Naive thymus-derived CD4-positive, alpha-beta T cell (primary cell): ENCODE measurements around the gene C6orf89. TPM values are rescaled to one million over a fixed set of nuclear protein-coding genes. Genes with fewer than 3 reads are reported as not detected.

Source experiments
- polyA plus RNA-seq, 2 donors: library from polyadenylated mRNA; unstranded; fragments of 300-500 nt; fragmentation: Illumina TruSeq; gene quantifications; one replicate each; pipeline ENCODE4 v1.2.3, GENCODE V29; 2021
- total RNA-seq, 6 experiments: library from RNA in 5 of 6; stranded (reverse) in 5 of 6; gene quantifications; 1 replicate in 5 of 6; 2 replicates in 1 of 6; pipeline ENCODE4 v1.2.3 and lab custom pipeline; 2021 to 2026

The C6orf89 gene
- total and polyA plus RNA-seq, 7 experiments from 2014 or later, result 34.6 to 48.2 (median 40.4) TPM

Other genes with a start within 250 kb of the C6orf89 start
- gene CDKN1A, start 207.2 kb upstream of the C6orf89 start, total RNA-seq, result 100 to 1,000 TPM in 2 of 5 experiments, 10 to 100 TPM in 1, 1 to 10 TPM in 2; 1.5 to 156 (median 53.6) TPM
- under 1 TPM; 0.08 to 0.19 TPM for gene CDKN1A, start 207.2 kb upstream of the C6orf89 start, polyA plus RNA-seq
- 10 to 100 TPM in 1 of 5 experiments, 1 to 10 TPM in 1, under 1 TPM in 1, not detected in 2; 0.07 to 10.1 (median 1.8) TPM for gene RAB44, start 188.1 kb upstream of the C6orf89 start, total RNA-seq
- gene RAB44, start 188.1 kb upstream of the C6orf89 start, polyA plus RNA-seq, result not detected
- 1 to 10 TPM in 3 of 5 experiments, under 1 TPM in 1, not detected in 1; 0.27 to 5.1 (median 2.4) TPM for gene CPNE5, start 46.5 kb upstream of the C6orf89 start, total RNA-seq
- gene CPNE5, start 46.5 kb upstream of the C6orf89 start, polyA plus RNA-seq, result under 1 TPM; 0.09 to 0.52 TPM
- gene PPIL1, start 11.1 kb upstream of the C6orf89 start, total RNA-seq, result 10 to 100 TPM in 3 of 5 experiments, 1 to 10 TPM in 2; 3.5 to 34.7 (median 10.3) TPM
- 10 to 100 TPM; 21.5 to 22.5 TPM for gene PPIL1, start 11.1 kb upstream of the C6orf89 start, polyA plus RNA-seq
- 1 to 10 TPM; 1.2 to 7.5 (median 1.6) TPM for gene PI16, start 68.8 kb downstream of the C6orf89 start, total RNA-seq
- 10 to 100 TPM in 1 of 2 donors, 1 to 10 TPM in 1; 2.4 to 10.6 TPM for gene PI16, start 68.8 kb downstream of the C6orf89 start, polyA plus RNA-seq
- gene MTCH1, start 100.2 kb downstream of the C6orf89 start, total RNA-seq, result 100 to 1,000 TPM; 123 to 198 (median 130) TPM
- gene MTCH1, start 100.2 kb downstream of the C6orf89 start, polyA plus RNA-seq, result 10 to 100 TPM; 75.2 to 85.7 TPM
- gene FGD2, start 119.7 kb downstream of the C6orf89 start, total RNA-seq, result 10 to 100 TPM in 1 of 5 experiments, 1 to 10 TPM in 4; 1.4 to 71.9 (median 3.5) TPM
- under 1 TPM; 0.25 to 0.38 TPM for gene FGD2, start 119.7 kb downstream of the C6orf89 start, polyA plus RNA-seq